ENCODE measurements around the gene SHF. TPM values are rescaled to one million over a fixed set of nuclear protein-coding genes. Genes with fewer than 3 reads are reported as not detected.

The SHF gene
- polyA plus RNA-seq, 1 donor: 7.4 TPM

DNA sequence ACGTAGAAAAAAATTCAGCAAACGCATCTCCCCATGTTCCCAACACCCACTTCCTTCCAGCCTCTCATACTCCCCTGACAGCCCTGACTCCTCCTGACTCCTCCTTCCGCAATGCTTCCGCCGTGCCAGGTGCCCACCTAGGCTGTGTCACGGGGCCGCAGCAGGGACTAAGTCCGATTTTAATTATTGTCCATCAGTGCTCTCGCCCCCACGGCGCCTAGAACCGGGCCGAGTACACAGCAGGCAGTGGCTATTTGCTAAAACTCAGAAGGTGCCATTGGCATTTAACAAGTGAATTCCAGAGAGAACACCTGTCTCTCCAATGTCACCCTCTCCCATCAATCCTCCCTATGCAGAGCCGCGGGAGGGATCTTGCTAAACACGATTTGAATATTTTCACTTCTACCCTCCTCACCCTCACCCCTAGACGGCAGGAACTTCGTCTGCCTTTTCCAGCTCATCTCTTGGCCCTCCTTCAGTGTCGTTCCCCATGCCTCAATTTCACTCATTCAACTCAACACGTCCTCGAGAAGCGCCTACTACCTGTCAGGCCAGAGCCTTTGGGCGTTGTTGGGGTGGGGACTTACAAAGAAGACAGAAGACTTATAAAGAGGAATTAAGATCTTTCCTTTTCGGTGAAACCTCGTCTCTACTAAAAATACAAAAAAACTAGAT, 11.5 kb upstream of the SHF start:
- no peak for DNase-seq (ENCODE audit: low read depth)

DNA sequence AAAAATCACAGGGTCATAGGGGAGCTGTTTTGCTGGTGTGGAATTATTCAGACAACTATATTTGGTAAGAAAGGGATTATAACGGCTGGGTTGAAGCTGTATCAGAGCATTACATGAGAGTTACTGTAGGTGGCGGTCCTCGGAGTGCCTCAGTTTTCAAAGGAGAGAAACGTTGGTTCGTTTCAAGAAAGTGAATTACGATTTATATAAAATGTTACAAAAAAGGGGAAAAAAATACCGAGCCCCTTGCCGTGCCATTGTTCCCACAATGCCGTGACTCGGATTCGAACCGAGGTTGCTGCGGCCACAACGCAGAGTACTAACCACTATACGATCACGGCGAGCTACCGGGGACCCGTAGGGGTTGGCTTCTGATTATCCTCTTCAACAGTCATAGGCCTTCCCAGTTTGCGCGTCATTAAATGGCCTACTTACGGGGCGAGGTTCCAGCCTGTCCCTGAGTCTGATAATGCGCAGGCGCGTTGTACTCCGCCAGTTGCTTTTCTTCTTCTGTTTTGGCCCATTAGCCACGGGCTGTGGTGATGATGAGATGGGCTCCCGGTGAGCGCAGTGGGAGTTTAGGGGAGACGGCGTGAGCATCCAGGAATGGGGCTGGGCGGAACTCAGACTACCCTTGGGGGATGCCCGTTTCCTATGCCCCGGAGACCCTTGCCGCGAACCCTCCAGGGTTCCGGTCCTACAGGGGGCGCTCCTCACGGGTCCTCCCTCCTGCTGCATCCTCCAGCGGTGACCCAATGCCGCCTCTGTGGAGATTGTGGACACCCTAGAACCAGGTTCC, 10.8 kb upstream of the SHF start:
- DNase-seq (ENCODE audit: low read depth): peak; percentile 98

DNA sequence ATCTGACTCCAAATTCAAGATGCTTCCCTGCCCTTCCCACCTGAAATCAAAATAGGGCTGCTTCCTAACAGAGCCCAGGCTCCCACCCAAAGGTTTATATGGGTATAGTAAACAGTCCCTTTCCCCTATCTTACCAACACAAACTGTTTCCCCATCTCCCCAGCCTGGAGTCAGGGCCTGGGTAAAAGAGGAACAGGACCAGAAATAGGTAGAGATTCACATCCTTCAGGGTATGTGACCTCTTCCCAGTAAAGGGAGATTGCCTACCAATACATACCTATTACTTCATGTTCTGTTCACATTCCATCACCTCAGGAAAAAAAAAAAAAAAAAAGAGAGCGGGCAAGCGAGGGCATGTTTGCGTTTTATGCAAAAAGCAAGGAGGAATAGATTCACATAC, 9.7 kb upstream of the SHF start:
- no peak for DNase-seq (ENCODE audit: low read depth)

- DNase-seq (ENCODE audit: low read depth): no peak
Observed at GRCh38 chr15:45187578-45187893, 230 bp downstream of the SHF start.

DNA sequence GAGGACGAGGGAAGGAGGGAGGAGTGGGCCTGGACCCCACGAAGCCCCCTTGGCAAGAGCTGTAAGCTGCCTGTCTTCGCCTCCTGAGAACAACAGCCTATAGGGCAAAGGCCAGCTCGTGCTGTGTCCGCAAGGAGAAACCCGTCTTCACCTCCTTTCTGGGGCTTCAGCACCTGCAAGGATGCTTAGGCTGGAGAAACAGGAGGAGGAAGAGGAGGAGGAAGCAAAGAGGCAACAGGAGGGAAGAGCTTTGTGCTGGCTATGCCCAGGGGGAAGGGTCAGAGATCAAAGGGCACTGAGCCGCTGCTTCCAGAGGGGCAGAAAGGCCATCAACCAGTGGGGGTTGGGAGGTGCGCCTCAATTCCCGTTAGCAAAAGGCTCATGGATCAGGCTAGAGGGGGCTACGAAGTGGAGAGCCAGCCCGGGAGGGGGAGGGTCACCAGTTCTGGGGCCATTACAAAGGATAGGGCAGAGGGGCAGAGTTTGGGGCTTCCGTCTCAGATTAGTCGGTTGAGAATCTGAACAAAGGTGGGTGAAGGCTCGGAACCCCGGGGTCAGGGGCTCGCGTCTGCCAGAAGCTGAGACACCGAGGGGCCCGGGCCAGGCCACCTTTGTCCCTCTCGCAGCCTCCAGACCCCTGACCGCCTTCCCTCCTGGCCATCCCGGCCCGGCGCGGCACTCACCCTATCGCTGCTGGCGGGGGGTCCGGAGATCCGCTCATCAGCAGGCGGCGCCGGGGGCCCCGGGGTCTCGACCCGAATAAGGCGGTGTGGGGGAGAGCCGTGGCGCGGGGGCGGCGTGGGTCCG, 792 bp downstream of the SHF start:
- no peak for DNase-seq (ENCODE audit: low read depth)

DNA sequence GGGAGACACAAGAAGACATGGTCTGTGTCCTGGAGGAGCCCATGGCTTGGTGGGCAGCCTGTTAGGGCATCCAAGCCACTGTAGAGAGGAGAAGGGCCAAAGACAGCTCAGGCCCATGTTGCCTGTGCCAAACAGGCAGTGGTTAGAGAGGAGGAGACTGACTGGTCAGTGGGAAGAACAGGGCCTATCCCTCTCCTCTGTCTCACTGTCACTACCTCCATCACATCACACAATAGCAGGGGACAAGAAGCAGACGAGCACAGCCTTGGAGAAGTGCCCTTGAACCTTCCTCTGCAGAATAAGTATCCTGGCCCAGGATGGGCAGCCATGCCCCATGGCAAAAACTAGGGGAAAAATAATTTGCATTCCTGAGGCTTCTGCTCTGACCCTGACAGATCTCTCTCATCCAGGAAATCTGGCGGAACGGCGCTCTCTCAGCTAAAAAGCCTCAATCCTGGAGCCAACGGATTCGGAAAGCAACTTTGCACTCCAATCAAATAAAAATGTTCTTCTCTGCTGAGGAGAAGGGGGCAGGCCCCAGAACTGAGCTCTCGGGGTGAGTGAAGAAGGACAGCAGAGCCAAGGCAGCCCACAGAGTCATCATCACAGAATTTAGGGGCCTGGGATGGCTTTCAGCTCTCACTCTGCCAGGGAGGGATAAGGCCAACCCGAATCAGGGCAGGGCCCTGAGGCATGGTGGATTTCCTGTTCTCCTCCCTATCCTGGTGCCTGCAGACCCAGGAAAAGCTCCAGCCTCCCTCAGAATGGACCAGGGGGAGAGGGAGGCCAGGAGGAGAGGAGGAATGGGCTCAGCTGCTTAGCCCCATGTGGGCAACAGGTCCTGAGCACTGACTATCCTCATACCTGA, 1.6 kb downstream of the SHF start:
- no peak for DNase-seq (ENCODE audit: low read depth)

DNA sequence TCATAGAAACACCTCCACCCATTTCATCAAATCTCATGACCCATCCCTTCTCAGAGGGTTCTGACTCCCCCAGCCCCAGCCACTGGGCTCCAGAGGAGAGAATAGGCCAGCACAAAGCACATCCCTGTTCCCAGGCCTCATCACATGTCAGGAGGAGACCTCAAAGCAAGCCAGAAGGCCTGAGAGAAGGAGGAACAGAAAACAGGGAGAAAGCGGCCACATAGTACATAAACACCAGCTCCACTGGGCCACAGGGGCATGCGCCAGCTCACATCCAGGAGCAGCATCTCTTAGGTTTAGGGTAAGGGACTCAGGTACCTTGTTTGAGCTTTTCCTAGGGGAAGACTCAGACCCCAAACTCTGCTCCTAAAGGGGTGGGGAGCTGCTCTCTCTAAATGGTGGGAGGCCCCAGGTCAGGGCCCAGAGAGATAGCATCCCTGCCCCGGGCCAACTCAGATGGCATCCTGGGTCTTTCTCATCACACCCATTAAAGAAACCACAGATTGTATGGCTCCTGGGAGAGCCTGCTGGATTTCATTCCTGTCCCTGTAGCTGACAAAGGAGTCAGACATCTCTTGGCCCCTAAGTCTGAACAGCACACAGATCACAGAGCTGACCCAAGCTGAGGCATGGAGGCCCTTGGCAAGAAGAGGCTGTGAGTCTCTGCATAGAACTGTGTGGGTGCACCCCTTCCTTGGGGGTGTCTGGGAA, 2.5 kb downstream of the SHF start:
- DNase-seq (ENCODE audit: low read depth): no peak

DNA sequence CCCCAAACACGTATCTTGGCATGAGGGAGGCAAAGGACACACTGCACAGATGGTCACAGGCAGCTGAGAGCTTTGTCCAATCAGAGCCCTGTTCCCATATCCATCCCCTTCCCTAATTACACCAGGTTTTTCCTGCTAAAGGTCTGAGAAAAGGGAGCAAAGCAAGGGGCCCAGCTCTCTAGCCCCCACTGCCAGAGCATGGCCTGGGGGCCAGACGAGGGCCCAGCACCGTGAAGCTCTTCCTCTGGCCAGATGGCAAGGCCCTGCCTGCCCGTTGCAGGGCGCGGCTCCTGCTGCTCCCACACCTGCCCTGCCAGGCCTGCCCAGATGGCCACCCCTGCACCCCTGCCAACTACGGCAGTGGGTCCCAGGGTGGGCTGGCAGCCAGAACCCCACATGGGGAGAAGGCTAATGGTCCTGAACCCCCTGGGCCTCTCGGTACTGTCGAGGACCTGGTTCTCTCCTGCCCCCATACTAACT, 3.2 kb downstream of the SHF start:
- DNase-seq (ENCODE audit: low read depth): no peak

DNA sequence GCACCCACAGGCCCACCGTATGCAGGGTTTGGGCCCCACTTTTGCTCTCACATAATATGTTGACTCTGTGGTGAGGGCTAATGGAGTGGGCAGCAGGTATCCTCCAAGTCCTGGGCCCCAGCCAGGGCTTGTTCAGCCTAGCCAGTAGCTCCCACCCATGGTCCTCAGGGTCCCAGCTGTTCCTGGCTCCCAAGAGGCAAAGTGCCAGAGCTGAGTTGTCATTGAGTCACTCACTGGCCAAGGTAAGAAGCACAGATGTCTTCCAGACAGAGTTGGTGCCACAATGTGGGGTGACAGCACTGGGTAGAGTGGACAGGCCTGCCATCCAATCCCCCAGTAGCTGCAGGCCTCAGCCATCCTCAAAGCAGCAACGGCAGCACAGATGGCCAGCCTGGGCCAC, 4.3 kb downstream of the SHF start:
- DNase-seq (ENCODE audit: low read depth): no peak

- DNase-seq (ENCODE audit: low read depth): no peak
Observed at GRCh38 chr15:45182996-45183395, 4.8 kb downstream of the SHF start.

- no peak for DNase-seq (ENCODE audit: low read depth)
Observed at GRCh38 chr15:45181491-45182285, 6.1 kb downstream of the SHF start.

DNA sequence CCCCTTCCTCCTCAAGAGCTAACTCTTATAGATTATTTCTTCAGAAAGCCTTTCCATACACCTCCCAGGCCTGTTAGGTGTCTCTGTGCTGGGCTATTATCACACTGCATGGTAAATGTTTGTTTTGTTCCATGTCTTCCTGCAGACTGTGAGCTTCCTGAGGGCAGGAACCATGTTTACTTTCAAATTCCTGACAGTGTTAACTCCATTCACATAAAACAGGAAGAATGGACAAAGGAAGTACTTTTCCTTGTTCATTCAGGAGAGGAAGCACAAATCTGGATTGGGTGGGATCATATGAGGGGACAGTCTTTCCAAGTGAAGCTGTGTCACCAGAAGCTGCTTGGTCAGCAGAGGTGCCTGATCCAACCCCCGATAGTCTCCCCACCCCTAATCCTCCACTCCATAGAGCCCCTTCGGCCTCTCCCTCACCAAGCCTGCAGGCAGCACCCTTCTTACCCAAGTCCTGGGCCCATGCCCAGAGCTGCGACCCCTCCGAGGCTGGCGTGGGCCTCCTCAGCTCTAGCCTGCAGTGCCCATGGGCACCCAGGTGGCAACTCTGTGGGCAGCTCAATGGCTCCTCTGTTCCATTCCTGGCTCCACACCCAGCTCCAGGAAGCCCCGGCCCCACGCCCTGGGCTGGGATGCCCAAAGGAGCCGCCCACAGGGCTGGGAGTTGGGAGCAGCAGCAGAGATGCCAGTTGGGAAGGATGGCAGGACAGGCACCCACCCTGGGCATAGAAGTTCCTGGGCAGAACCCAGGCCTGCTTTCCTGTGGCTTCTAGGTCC, 6.9 kb downstream of the SHF start:
- DNase-seq (ENCODE audit: low read depth): no peak

- DNase-seq (ENCODE audit: low read depth): no peak
Observed at GRCh38 chr15:45180201-45180600, 7.6 kb downstream of the SHF start.

DNA sequence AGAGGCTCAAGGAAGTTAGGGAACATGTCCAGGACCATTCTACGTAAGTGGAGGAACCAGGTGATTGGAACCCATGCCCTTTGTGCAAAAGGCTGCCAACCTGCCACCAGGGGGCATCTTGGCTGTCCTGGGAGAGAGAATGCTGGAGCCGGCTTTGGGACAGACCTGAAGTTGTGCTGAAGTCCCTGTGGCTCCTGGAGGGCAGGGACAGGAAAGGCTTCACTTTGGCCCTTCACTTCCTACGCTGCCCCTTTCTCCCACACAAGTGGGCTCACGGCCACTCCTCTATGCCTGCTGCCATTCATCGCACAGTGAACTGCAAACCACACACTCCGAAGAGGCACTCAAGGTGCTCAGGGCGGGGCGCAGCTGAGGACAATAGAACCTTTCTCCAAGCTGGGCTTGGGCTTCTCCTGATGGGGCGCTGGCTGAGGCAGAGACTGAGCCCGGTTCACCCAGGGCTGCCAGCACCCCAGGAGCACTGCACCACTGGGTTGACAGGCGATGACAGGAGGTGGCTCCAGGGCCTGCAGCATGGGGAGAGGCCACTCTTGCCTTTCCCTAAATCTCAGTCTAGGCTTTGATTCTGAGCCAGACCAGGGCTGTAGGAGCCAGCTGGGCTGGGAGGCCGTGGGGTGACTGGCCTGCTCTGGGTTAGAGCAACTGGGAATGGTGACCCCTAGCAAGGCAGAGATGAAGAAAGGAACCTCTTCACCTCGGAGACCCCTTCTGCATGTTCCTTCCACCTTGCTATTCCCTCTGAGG, 8.4 kb downstream of the SHF start:
- DNase-seq (ENCODE audit: low read depth): no peak

GRCh38 chr15:45177285-45177684, 10.5 kb downstream of the SHF start:
- no peak for DNase-seq (ENCODE audit: low read depth)

DNA sequence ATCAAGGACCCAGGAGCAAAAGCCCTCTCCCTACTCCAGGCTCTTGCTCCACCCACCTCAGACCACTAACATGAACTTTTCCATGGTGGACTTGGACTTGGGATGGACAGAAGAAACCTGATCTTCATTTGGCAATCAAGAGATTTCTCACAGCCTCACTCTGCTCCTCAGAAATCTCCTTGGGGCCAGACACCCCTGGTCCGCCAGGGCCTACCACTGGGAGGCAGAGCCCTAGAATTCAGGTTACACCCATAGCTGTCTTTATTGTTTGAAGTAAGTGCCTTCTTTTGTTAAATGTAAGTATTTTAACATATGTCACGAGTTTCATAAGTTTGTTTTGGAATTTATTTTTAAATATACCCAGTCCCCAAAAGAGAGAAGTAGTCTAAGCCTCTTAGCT, 13.2 kb downstream of the SHF start:
- DNase-seq (ENCODE audit: low read depth): no peak

GRCh38 chr15:45174069-45174468, 13.7 kb downstream of the SHF start:
- no peak for DNase-seq (ENCODE audit: low read depth)

DNA sequence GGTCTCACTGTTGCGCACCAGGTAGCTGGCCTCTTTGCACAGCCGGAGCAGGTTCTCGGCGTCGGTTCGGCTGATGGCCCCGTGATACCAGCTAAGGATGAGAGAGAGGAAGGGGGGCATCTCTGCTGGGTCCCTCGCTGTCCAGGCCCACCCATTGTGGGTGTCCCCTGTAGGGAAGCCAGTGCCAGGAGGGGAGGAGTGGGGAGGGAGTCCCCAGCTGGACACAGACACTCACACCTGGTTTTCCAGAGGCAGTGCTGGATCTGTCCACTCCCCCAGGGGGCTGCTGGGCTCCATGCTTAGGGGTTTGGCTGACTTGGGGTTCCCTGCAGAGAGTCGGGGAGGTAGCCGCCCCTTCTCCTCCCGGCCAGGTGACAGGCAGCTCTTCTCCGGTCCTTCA, 15.9 kb downstream of the SHF start:
- DNase-seq (ENCODE audit: low read depth): no peak

Data from forelimb muscle (tissue), 1 donor.